ENCODE measurements around the gene QPCTL.

The QPCTL gene

GRCh38 chr19:45710356-45711130 lies 18.1 kb downstream of the QPCTL start:
- no peak overlapping the region for H3K27ac ChIP-seq
- POLR2A ChIA-PET (ENCODE audit: low non-redundant PET) = interaction anchor here (0.6 kb wide), 2 partner anchors 23 to 360 kb away, joined by 4 to 5 read pairs; partner anchors contain the start of gene MEIOSIN
- CTCF ChIA-PET = interaction anchor here (2.9 kb wide), 1 partner anchor 17 kb away, joined by 13 read pairs; no protein-coding TSS in a partner anchor

DNA sequence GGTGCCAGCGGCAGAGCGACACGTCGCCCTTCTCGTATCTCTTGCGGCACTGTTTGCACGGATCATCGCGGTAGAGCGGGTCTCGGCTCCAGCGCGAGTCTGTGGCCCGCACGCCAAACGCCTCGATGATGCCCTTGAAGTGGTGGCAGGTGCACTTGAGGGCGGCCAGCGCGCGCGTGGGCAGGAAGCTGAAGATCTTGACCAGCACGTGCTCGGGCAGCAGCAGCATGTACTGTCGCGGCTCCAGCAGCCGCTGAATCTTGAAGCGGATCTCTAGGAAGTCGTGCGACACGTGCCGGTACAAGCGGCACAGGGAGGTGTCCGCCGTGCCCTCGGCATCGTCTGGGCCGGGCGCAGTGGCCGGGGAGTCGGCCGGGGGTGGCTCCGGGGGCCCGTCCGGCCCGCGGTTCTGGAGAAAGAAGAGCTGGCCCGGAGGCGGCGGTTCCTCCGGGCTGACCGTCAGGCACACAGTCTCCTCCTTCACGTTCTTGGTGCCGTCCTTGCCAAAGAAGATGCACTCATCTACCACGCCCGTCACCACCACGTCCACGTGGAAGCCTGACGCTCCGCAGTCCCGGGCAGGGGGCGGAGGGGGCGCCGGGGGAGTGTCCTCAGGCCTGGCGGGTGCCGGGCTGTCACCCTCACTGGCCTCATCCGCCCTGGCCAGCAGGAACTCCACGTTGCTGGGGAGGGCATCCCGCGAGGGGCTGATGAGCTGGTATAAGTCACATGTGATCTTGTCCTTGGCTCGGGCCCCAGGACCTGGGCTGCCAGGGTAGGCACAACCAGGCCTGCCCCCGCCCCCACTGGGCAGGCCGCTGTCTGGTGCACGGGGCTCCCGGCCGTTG lies 19.6 kb downstream of the QPCTL start:
- POLR2A ChIA-PET (ENCODE audit: low non-redundant PET) = no interaction called here
- 0 out of 2 replicates have a peak overlapping the region, but pooled peaks have one; percentile 20 for H3K27ac ChIP-seq
- no peak for DNase-seq (ENCODE audit: low spot score)
- CTCF ChIA-PET = interaction anchor here (2.9 kb wide), 1 partner anchor 18 kb away, joined by 13 read pairs; no protein-coding TSS in a partner anchor
- TF ChIP-seq CTCF (conservative IDR thresholded peaks at IDR 0.05; ENCODE audit: low read depth) = no peak

More at GRCh38 chr19:45710356-45711130, 18.1 kb downstream of the QPCTL start:
- DNase-seq (ENCODE audit: low spot score) = no peak
- no peak for TF ChIP-seq CTCF (conservative IDR thresholded peaks at IDR 0.05; ENCODE audit: low read depth)

DNA sequence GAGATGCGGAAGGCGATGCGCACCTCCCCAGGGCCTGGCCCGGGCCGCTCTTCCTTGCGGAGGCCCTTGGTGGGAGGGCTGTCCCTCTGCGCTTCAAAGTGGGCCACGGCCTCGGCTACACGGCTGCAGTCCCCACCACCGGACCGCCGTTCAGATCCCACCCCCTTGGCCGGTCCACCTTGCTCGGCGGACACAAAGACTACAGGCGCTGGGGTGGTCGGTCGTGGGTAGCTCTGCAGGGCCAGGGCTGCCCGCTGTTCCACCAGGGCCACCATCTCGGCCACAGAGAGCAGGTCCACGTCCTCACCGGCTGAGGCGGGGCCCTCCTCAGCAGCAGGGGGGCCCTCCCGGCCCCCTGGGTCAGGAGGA lies 20.2 kb downstream of the QPCTL start:
- H3K27ac ChIP-seq = peak overlapping the region; percentile 20; the same call in 1 of the 2 replicates
- no peak for DNase-seq (ENCODE audit: low spot score)
- ChIA-PET CTCF (no interaction called here), POLR2A (ENCODE audit: low non-redundant PET) (no interaction called here)
- TF ChIP-seq CTCF (conservative IDR thresholded peaks at IDR 0.05; ENCODE audit: low read depth) = no peak

- DNase-seq (ENCODE audit: low spot score) = no peak
- no peak for TF ChIP-seq CTCF (conservative IDR thresholded peaks at IDR 0.05; ENCODE audit: low read depth)
- peak overlapping the region; percentile 20; the same call in 1 of the 2 replicates for H3K27ac ChIP-seq
- POLR2A ChIA-PET (ENCODE audit: low non-redundant PET) = interaction anchor here (1.0 kb wide), 1 partner anchor 56 kb away, joined by 4 read pairs; the partner anchor contains the start of gene SIX5
- CTCF ChIA-PET = interaction anchor here (0.7 kb wide), 1 partner anchor 72 kb away, joined by 5 read pairs; no protein-coding TSS in a partner anchor
These were observed 20.7 kb downstream of the QPCTL start for GRCh38 chr19:45713141-45713540.

- ChIA-PET CTCF (interaction anchor here (0.5 to 0.6 kb wide), 2 partner anchors 45 to 182 kb away, joined by 4 to 5 read pairs; no protein-coding TSS in a partner anchor), POLR2A (ENCODE audit: low non-redundant PET) (no interaction called here)
- H3K27ac ChIP-seq = no peak overlapping the region
- no peak for DNase-seq (ENCODE audit: low spot score)
- TF ChIP-seq CTCF (conservative IDR thresholded peaks at IDR 0.05; ENCODE audit: low read depth) = no peak
These were observed 22.7 kb downstream of the QPCTL start for GRCh38 chr19:45715139-45715538.
